ENCODE data around the gene KNL1.

- TF ChIP-seq CTCF (IDR thresholded peaks at IDR 0.05; ENCODE audit: low read length): no peak
- no peak for TF ChIP-seq EZH2 (IDR thresholded peaks at IDR 0.05; ENCODE audit: borderline replicate concordance, low read length)
Measured at GRCh38 chr15:40548610-40549009, 45.4 kb upstream of the KNL1 start.
